Measurements from ENCODE around the gene CSDE1.

DNA sequence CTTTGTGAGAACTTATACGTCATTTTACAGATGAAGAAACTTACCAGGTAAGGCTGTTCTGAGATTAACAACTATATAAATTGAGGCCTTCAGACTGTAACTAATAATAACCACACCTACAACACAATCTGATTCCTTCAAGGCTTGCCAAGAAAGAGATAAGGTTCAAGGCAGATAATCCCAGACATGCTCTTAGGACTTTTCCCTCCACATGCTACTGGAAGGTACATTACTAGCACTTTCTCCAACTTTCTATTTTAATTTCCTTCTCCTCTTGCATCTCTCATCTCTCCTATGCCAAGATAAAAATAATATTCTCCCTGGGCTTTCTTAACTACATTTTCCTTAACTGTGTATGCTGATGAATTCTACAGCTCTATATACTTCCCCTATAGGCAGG lies 22.3 kb downstream of the CSDE1 start:
- TF ChIP-seq POLR2A (IDR thresholded peaks at IDR 0.05) (no peak), POLR2AphosphoS5 (IDR thresholded peaks at IDR 0.05) (no peak)
- TF ChIP-seq, protein P1, sequence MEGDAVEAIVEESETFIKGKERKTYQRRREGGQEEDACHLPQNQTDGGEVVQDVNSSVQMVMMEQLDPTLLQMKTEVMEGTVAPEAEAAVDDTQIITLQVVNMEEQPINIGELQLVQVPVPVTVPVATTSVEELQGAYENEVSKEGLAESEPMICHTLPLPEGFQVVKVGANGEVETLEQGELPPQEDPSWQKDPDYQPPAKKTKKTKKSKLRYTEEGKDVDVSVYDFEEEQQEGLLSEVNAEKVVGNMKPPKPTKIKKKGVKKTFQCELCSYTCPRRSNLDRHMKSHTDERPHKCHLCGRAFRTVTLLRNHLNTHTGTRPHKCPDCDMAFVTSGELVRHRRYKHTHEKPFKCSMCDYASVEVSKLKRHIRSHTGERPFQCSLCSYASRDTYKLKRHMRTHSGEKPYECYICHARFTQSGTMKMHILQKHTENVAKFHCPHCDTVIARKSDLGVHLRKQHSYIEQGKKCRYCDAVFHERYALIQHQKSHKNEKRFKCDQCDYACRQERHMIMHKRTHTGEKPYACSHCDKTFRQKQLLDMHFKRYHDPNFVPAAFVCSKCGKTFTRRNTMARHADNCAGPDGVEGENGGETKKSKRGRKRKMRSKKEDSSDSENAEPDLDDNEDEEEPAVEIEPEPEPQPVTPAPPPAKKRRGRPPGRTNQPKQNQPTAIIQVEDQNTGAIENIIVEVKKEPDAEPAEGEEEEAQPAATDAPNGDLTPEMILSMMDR (IDR thresholded peaks at IDR 0.05): no peak
